Measurements from ENCODE around the gene REM1.
A peak's percentile ranks its signal among the peaks of the same experiment; 100 is the strongest.
"Not testable (repeated sequence)": the region's sequence is repeated elsewhere in the genome, so short reads cannot be mapped to it uniquely, and the experiment has no call there.

The REM1 gene

GRCh38 chr20:31474758-31475427 is at the start of gene REM1, which contains the start of gene DEFB124:
TSS of gene REM1 (plus strand) at chr20:31475288. CDS start at chr20:31476446, 1,158 bp downstream.
TSS of gene DEFB124 (minus strand) at chr20:31475127. CDS start at chr20:31473013, 2,114 bp downstream.
- no peak for DNase-seq

- DNase-seq = no peak
Measured at GRCh38 chr20:31425797-31426196, 49.3 kb upstream of the REM1 start.

DNA sequence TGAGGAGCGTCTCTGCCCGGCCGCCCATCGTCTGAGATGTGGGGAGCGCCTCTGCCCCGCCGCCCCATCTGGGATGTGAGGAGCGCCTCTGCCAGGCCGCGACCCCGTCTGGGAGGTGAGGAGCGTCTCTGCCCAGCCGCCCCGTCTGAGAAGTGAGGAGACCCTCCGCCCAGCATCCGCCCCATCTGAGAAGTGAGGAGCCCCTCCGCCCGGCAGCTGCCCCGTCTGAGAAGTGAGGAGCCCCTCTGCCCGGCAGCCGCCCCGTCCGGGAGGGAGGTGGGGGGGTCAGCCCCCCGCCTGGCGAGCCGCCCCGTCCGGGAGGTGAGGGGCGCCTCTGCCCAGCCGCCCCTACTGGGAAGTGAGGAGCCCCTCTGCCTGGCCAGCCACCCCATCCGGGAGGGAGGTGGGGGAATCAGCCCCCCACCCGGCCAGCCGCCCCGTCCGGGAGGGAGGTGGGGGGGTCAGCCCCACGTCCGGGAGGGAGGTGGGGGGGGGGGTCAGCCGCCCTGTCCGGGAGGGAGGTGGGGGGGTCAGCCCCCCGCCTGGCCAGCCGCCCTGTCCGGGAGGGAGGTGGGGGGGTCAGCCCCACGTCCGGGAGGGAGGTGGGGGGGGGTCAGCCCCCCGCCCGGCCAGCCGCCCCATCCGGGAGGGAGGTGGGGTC is 48.1 kb upstream of the REM1 start:
- DNase-seq = not testable (repeated sequence)

GRCh38 chr20:31427576-31427975 is 47.5 kb upstream of the REM1 start:
- DNase-seq = not testable (repeated sequence)

DNA sequence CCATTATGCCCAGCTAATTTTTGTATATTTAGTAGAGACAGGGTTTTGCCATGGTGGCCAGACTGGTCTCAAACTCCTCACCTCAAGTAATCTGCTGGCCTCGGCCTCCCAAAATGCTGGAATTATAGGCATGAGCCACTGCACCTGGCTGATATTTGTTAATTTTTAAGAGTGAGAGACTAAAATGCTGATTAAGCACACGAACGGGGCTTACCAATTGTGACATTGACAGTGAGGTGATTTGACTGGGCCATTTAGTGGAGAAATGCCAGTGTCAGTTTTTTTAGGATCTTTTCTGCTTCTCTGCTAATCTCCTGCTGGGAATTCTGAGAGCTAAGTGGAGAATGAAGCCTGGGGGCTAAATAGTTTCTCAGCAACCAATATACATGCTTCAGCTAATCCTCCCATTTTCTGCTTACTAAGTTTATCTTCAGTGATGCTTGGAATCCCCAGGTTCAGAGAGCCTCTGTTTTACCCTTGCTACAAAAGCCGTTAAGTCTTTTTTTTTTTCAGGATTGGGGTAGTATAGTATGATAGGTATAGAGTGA is 44.4 kb upstream of the REM1 start:
- DNase-seq = peak; percentile 7

DNA sequence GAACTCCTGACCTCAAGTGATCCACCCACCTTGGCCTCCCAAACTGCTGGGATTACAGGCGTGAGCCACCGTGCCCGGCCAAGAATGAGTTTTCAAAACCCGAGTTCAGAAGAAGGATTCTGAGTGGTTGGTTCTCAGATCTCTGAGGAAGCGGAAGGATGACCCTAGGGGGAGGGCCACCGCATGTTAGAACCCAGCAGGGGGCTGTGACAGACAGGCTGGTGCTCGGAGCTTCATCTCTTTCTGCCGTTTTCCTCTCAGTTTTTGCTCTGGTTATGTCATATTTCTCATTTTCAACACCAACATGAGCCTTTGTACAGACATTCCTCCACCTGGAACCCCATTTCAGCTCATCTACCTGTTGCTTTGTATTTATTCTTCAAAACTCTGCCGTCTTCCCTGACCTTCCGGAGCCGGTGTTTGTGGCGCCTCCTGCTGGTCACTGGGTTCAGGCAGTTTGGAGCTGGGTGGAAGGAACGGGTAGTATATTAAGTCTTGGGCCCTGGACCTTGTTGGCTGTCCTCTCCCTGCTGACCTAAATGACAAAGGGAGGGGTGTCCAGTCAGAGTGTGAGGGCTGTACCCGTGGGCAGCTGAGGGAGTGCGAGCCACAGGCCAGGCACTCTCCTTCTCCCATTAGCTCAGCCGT is 35.0 kb upstream of the REM1 start, which contains the start of gene DEFB123:
Gene DEFB123, plus strand, starts transcription at position 621 of the 648 bp plus-strand sequence. CDS start 67 bp downstream, outside the sequence.
- DNase-seq = no peak

GRCh38 chr20:31446084-31446819 is 28.8 kb upstream of the REM1 start:
- DNase-seq = no peak

- no peak for DNase-seq
Measured at GRCh38 chr20:31449511-31450414, 25.3 kb upstream of the REM1 start.

DNA sequence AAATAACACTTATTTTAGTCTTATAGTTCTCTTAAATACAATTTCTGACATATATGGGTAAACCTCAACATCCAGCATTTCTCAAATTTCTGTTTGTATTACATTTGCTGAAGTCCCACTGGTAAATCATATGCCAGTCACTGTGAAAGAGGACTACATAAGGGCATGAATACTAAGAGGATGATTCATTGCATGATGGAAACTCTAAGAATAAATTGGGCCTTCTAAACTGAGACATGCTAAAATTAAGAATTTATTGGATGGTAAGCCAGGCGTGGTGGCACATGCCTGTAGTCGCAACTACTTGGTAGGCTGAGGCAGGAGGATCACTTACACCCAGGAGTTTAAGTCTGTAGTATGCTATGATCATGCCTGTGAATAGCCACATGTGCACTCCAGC is 22.5 kb upstream of the REM1 start:
- no peak for DNase-seq

DNA sequence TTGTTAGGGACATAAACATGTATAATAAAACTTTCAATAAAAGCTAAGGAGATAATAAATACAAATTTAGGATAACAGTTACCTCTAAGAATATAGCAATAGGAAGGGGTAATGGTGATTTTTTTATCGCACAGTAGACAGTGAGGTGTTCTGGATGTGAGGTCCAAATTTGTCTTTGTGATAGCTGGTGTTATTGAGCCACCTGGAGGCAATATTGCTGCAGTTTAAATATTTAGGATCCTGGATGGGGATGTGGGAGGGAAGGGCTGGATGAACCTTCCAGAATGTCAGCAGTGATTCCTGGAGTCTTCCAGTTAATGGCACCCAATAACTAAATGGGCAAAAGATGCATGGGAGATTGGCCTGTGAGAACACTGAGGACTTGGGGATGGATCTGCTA is 20.7 kb upstream of the REM1 start:
- DNase-seq = no peak

DNA sequence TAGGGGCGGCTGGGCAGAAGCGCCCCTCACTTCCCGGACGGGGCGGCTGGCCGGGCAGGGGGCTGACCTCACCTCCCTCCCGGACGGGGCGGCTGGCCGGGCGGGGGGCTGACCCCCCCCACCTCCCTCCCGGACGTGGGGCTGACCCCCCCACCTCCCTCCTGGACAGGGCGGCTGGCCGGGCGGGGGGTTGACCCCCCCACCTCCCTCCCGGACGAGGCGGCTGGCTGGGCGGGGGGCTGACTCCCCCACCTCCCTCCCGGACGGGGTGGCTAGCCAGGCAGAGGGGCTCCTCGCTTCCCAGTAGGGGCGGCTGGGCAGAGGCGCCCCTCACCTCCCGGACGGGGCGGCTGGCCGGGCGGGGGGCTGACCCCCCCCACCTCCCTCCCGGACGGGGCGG is 4.1 kb upstream of the REM1 start:
- not testable (repeated sequence) for DNase-seq

DNA sequence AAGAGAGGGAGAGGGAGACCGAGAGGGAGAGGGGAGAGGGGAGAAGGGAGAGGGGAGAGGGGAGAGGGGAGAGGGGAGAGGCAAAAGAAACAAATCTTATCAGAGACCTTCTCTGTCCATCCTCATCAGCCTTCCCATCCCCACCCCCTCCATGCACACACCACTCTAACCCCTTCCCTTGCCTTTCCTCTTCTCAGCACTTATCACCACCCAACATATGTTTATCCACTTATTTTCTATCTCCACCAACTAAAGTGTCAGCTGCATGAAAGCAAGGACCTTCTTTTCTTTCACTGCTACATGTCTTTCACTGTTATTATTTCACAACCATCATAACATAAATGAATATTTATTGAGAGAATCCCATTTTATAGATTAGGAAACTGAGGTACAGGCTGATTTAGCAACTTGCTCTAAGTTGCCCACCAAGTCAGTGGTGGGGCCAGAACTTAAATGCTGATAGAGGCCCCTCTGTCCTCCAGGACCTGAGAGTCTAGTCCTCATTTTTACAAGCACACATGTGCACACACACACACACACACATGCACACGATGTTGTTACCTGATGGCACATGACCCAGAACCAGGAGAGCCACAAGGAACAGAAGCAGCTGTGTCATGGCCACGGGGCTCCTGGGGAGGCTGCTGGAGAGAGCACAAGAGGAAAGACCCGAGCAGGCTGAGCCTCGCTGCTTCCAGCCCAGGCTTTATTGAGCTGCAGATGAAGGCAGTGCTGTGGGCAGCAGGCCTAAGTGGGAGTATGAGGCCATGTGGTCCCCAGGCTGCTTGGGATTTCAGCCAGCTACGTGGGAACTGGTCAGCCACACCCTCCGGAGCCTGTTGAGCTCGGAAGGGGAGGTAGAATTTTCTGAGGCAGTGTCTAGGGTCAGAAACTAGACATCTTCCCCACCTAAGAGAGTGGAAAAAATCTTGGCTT is 2.4 kb upstream of the REM1 start:
- no peak for DNase-seq

DNA sequence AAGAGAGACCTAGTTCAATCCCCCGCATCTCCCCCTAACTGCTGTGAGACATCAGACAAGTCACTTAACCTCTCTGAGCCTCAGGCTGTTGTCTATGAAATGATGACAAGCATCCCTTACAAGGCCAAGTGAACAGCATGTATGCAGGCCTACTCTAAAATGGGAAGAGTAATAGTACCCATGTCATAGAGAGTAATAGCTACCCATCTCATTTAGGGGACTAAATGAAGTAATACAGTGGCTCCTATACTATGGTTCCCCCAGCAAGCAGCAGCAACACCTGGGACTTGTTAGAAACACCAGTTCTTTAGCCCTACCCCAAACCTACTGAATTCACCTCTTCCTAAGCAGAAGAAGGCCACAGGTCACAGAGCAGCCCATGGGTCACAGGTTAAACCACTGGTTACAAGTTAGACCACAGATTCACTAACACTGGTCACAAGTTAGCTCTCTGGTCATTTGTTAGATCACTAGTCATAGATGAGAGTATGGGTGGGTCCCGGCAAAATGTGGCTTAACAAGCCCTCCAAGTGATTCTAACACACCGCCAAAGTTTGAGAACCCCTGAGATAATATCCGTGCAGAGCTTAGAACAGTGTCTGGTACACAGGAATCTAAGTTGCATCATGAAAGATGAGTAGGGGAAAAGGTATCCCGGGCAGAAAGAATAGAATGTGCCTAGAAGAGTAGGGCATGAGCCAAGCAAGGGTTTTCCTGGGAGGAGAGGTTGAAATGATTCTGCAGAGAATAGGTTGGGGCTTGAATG is 1.6 kb upstream of the REM1 start:
- DNase-seq = peak; percentile 52

DNA sequence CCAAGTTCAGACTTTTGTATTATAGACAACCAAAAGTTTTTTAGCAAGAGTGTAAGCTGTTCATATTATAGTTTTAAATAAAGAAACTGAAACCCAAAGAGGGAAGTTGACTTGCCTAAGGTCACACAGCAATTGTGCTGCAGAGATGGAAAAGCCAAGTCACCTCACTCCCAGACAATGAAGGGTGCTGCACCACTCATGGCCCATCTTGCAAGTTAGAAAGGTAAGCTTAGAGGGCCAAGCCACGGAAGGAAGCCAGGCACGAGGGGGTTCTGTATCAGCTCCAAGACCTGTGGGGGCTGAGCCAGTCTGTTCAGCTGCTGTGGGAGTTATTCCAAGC is 1.0 kb upstream of the REM1 start:
- DNase-seq = no peak

DNA sequence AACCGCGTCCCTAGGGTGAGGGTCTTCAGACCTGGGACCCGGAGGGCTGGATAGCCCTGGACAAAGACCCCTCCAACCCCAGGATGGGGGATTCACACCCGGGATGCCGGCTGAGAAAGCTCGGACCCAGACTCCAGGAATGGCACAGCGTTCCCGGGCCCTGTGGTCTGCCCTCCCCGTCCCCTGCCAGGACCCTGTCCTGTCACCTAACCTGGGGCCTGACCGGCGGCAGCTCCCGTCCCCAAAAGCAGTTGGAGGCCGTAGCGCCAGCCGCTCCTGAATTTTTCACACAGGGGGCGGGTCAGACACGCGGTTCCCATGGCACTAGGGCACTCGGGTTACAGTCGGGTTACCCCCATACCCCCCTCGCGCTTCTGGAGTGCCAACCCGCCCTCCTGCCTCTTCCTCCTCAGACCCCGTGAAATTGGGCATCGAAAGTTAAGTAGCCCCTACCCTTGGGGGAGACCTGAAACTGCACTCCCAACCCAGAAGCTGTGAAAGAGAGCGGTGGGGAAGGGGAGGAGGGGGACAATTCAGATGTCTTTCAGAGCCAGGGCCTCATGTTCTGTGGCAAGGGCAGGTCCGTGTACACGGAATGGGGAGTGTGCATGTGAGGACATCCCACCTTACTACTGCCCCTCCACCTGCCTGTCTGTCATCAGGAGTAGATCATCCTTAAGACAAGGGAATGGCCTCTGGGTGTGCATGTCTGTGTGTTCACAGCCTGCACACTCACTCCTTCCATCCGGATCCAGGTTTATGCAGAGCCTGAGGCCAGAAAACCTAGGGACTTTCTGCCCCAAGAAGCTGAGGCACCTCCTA is 595 bp downstream of the REM1 start:
- DNase-seq = no peak

- DNase-seq = no peak
Measured at GRCh38 chr20:31476294-31476585, 1.2 kb downstream of the REM1 start.

DNA sequence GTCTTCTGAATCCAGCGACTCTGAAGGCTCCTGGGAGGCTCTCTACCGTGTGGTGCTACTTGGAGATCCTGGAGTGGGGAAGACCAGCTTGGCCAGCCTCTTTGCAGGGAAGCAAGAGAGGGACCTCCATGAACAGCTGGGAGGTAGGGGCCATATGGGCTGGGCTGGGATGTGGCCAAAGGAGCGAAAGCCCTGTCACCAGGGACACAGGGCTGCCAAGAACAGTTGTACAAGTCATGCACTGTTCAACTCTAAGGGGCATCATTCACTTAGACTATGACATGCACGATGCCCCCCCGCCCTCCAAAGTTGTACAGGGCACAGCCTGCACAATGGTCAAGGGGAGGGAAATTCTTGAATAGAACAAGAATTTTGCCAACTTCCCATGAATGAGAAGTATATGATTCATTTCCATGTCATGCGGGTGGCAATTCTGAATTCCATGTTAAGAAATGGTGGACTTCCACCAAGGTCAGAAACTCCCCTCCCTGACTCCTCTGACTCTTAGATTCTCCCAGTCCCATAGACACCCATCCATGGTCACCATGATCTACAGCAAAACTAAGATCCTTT is 1.6 kb downstream of the REM1 start:
- peak; percentile 56 for DNase-seq

DNA sequence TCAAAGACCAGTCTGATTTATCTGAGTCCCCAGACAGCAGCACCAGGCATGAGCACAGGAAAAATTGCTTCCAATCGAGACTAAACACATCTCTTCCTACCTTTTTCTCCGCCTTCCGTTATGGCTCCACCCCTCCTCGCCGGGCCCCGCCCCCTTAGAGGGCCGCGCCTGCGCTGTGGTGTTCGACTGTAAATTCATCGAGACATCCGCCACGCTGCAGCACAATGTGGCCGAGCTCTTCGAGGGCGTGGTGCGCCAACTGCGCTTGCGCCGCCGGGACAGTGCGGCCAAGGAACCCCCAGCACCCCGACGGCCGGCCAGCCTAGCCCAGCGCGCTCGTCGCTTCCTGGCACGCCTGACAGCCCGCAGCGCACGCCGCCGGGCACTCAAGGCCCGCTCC is 8.9 kb downstream of the REM1 start:
- DNase-seq = no peak
